Measurements from ENCODE around the gene SPATC1L.

The SPATC1L gene

GRCh38 chr21:46160907-46161632, 23.2 kb downstream of the SPATC1L start:
- no peak for DNase-seq

GRCh38 chr21:46160657-46160906, 23.7 kb downstream of the SPATC1L start:
- no peak for DNase-seq

- no peak for DNase-seq
Measured at GRCh38 chr21:46159841-46160656, 24.2 kb downstream of the SPATC1L start.

DNA sequence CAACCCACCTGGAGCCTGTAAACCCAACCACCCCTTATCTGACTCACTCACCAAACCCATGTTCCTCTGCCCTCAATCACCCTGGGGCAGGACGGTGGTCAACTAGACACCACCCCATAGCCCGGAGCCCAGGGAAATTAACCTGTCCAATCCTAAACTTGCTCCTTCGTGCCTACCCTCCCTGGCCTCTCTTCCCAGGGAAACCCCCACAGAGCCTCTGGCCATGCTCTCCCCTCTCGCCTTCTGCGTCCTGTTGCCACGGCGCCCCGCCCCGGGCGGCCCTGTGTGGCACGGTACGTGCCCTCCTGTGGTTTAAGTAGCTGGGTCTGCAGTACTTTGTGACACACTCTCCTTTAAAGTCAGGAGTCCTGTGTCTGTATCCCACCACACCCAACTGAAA, 24.9 kb downstream of the SPATC1L start:
- DNase-seq = no peak

DNA sequence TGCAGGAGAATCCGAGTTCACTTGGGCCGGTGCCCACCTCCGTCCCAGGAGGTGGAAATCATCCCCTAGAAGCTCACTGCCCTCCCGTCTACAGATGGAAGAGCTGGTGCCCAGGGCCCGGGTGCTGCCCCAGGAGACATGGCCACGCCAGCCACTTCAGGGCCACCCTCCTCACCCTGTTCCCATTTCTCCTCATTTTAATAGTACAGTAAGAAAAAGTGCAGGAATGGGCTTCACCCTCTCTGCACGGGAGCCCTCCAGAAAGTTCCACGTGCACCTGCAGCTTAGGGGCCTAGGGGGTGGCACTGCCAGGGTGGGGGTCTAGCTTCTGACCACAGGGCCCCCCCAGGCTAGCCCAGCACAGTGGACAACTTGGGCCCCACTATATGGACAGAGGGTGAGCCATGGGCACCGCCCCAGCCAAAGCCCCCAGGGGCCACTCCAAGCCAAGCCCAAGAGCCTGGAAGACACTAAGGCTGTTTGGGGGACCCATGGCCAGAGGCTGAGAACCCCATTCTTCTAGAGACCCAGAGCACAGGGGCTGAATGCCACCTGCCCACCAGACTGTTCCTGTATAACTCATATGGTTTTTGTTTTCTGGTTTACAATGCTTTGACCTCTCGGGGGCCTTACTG, 25.5 kb downstream of the SPATC1L start:
- DNase-seq = no peak

DNA sequence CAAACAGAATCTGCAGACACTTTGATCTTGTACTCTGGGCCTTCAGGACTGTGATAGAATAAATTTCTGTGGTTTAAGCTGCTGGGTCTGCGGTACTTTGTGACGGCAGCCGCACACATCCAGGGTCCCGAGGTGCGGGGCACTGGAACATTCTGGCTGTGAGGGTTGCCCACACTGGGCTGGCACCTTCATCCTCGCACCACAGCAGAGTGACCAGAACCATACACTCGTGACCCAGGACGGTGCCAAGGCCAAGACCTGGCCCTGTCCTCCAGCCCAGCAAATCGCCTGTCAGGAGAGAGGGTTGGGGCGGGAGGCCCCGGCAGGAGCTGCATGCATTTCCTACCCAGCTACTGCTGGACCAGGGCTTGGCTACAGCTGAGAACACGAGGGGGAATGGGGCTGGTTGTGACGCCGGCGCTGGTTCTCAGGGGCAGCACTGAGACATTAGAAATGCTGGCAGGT, 26.2 kb downstream of the SPATC1L start:
- DNase-seq = no peak

GRCh38 chr21:46157396-46157986, 26.8 kb downstream of the SPATC1L start:
- no peak for DNase-seq

- DNase-seq = no peak
Measured at GRCh38 chr21:46156678-46157077, 27.6 kb downstream of the SPATC1L start.

DNA sequence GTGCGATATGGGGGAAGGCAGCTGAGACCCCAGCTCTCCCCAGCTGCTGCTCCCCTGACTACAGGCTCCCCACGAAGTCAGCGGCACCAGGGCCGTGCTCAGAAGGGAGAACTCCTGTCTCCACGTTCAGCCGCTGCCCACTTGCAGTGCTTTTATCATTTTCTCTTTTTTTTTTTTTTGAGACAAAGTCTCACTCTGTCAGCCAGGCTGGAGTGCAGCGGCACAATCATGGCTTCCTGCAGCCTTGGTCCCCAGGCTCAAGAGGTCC, 27.9 kb downstream of the SPATC1L start:
- DNase-seq = no peak

- DNase-seq = no peak
Measured at GRCh38 chr21:46155514-46156377, 28.5 kb downstream of the SPATC1L start, which contains the start of gene FTCD. TSS of gene FTCD (minus strand) at chr21:46155579. CDS start at chr21:46155523, 56 bp downstream.

GRCh38 chr21:46154955-46155513, 29.2 kb downstream of the SPATC1L start:
- no peak for DNase-seq

DNA sequence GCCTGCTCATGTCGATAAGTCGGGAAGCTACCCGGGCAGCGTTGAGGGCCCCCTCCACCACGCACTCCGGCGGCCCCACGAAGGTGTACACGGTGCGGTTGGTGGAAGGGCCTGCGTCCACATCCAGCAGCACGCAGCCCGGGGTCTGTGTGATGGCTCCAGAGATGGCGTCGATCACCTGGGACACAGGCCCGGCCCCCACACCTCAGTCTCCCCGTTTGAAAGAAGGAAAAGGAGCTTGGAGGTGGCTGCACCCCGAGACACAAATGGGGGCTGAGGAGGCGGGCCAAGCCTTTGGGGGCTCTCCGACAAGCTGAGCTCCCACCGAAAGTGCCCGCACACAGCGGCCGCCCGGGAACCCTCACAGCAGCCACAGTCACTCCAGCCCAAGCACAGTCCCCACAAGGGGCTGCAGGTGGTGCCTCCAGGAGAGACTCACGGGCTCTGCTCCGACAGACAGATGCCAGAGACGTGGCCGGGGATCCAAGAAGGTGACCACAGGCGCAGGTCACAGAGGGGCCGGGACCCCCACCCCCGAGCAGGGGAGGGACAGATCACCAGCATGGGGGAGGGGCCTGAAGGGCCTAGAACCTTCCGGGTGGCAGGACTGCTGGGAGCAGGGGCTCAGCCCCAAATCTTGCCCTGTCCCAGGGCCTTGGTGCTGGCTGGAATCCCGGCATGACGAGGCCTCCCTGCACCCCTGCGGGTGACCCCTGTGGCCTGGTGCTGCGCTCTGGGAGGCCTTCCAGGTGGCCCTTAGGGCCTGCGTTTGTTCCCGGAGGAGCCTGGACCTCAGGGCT, 29.9 kb downstream of the SPATC1L start:
- DNase-seq = no peak

- peak; percentile 41 for DNase-seq
Measured at GRCh38 chr21:46153247-46154154, 30.8 kb downstream of the SPATC1L start.

GRCh38 chr21:46152927-46153246, 31.4 kb downstream of the SPATC1L start:
- no peak for DNase-seq

DNA sequence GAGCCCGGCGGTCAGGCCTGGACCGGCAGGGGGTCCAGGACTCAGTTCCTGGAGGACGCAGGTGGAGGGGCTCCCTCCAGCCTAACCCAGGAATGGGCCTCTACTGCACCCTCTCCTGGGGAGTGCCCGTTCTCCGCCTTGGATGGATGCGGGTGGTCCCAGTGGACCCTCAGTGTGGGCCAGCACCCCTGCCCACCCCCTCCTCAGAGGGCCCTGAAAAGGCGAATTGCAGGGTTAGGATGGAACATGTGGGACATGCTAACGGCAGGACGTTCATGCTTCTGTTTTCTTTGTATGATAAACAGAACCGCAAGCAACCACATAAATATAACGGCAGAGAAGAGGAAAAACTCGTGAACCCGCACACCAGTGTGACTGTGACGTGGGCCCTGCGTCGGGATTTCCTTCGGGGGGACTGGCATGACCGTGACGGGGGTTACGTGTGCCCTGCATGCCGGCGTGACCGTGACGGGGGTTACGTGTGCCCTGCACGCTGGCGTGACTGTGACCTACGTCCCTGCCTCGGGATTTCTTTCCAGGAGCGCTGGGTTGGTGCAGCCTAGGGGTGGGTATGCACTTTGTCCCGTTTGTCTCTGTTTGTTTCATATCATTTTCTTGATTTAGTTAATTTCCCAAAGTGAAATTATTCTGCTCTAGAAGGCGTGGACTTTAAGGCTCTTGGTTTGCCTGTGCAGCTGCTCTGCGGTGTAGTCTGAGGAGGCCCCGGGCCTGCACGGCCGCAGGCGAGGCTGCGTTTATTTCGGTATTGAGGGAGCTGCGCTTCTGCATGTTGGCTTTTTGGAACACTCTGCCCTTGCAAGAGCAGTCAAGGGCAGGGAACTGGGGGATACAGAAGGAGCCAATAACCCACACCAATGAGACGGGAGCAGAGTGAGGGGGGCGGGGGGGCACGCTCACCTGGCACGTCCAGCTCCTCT, 32.0 kb downstream of the SPATC1L start:
- DNase-seq = no peak

DNA sequence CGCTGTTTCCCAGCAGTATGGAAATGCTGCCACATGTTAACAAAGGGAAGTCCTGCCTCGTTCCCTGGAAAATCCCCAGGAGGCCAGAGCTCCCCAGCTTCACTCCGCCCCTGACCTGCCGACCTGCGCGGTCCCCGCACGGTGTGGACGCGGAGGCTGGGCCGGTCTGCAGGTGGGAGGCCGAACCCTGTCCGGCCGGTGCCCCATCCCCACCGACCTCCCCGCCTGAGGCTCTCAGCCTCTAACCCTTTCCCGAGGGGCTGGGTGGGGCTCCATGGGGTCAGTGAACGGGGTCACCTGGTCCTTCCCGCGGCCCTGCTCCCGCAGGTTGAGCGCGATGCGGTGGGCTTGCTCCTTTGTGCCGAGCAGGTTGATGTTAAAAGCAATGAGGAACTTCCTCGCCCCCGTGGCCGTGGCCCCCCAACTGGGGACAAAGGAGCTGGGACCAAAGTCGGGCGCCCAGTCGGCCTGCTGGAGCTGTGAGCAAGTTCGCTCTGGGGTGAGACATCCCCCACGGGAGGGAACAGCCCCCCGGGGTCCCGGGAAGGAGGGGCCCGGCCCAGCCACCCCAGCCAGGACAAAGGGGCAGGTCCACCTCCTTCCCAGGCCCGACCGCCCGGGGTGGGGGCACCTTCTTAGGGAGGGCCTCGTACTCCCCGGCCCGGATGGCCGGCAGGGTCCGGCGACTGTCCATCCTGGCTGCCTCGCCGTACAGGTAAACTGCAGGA, 32.8 kb downstream of the SPATC1L start:
- no peak for DNase-seq

DNA sequence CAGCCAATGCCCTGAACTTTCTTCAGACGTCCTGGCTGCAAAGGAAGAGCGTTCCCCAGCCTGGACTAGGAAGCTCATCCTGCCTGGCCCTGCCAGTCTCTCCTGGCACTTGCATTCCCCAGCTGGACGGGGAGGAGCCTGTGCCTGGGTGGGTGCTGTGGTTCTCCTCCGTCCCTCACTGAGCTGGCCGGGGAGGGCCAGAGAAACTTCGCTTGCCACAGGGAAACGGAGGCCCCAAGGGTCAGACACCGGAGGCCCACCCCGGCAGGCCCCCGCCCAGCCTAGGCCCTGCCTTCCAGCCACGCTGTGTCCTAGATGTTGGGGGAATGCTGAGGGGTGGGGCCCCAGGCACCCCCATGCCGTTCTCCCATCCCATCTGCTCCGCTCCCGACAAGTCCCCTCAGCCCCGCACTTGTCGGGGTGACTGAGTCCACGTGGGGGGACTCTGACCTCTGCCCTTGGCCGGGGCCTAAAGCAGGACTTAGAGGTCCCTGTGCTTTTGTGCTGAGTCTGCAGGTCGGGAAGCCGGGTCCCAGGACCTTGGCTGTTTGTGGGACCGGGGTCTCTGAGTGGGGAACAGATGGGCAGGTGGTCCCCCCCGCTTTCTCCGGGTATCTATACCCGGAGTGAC, 33.7 kb downstream of the SPATC1L start:
- no peak for DNase-seq

- DNase-seq = no peak
Measured at GRCh38 chr21:46150073-46150472, 34.2 kb downstream of the SPATC1L start.

Measured in CD4-positive, alpha-beta T cell treated with Interleukin-10 for 1 hour (primary cell).